Mesendoderm (in vitro differentiated cells): ENCODE measurements around the gene DNM1L. TPM values are rescaled to one million over a fixed set of nuclear protein-coding genes. Genes with fewer than 3 reads are reported as not detected.

Experiments
- DNase-seq: peaks from one replicate; pipeline ENCODE4 v3.0.0; 2013
- H2AK5ac ChIP-seq: 2 replicates; pipeline ENCODE4 v1.6.1; 2013; ENCODE audit warnings: low read length, inconsistent platforms
- H2BK120ac ChIP-seq: 2 replicates; pipeline ENCODE4 v1.6.1; 2013; ENCODE audit warnings: low read depth, mild to moderate bottlenecking, low read length, moderate library complexity, mixed read lengths
- H2BK15ac ChIP-seq: replicated peaks from 2 replicates; pipeline ENCODE4 v1.6.1; 2013; ENCODE audit warnings: low read depth, mild to moderate bottlenecking, moderate library complexity
- H2BK5ac ChIP-seq: 2 replicates; pipeline ENCODE4 v1.6.1; 2013; ENCODE audit warnings: low read length, inconsistent platforms
- H3K18ac ChIP-seq: 2 replicates; pipeline ENCODE4 v1.6.1; 2013; ENCODE audit warnings: mild to moderate bottlenecking, low read length, mixed read lengths
- H3K23ac ChIP-seq: one replicate; pipeline ENCODE4 v1.6.1; 2013; ENCODE audit warnings: low read length
- H3K27ac ChIP-seq: 2 replicates; pipeline ENCODE4 v1.5.1; 2013; ENCODE audit warnings: low read depth, mild to moderate bottlenecking, inconsistent platforms, low read length, moderate library complexity
- H3K27me3 ChIP-seq: 2 replicates; pipeline ENCODE4 v1.6.1; 2013; ENCODE audit warnings: low read length, control low read depth, mild to moderate bottlenecking, inconsistent platforms; ENCODE audit not compliant: insufficient read depth, poor library complexity
- H3K36me3 ChIP-seq: 2 replicates; pipeline ENCODE4 v1.6.1; 2013; ENCODE audit warnings: low read length, inconsistent platforms; ENCODE audit not compliant: control insufficient read depth, insufficient read depth
- H3K4ac ChIP-seq: one replicate; pipeline ENCODE4 v1.6.1; 2013; ENCODE audit warnings: low read depth, mild to moderate bottlenecking, low read length, moderate library complexity
- H3K4me1 ChIP-seq: 2 replicates; pipeline ENCODE4 v1.6.1; 2013; ENCODE audit warnings: low read depth, low read length, inconsistent platforms; ENCODE audit not compliant: control insufficient read depth
- H3K4me2 ChIP-seq: 2 replicates; pipeline ENCODE4 v1.6.1; 2013; ENCODE audit warnings: low read length
- H3K4me3 ChIP-seq: 2 replicates; pipeline ENCODE4 v1.5.1; 2013; ENCODE audit warnings: mild to moderate bottlenecking, low read length
- H3K56ac ChIP-seq: one replicate; pipeline ENCODE4 v1.6.1; 2013; ENCODE audit warnings: low read length
- H3K79me1 ChIP-seq: 2 replicates; pipeline ENCODE4 v1.6.1; 2013; ENCODE audit warnings: low read length, inconsistent platforms
- H3K79me2 ChIP-seq: 2 replicates; pipeline ENCODE4 v1.6.1; 2013; ENCODE audit warnings: mild to moderate bottlenecking, low read length; ENCODE audit not compliant: control insufficient read depth, insufficient read depth
- H3K9ac ChIP-seq: 2 replicates; pipeline ENCODE4 v1.6.1; 2013; ENCODE audit warnings: low read length, inconsistent platforms
- H4K5ac ChIP-seq: one replicate; pipeline ENCODE4 v1.6.1; 2013; ENCODE audit warnings: low read length
- H4K8ac ChIP-seq: one replicate; pipeline ENCODE4 v1.6.1; 2013; ENCODE audit warnings: low read depth, mild to moderate bottlenecking, control low read depth, low read length, moderate library complexity
- WGBS: extraction: QIAGEN DNeasy Blood & Tissue Kit; methylation state at CpG from one replicate; pipeline ENCODE4 v1.1.7; 2013; ENCODE audit warnings: low lambda C conversion rate, missing lambda C conversion rate; ENCODE audit not compliant: insufficient coverage; ENCODE audit errors: extremely low coverage; 5-methylcytosine and 5-hydroxymethylcytosine counted together
- polyA plus RNA-seq, 2 experiments: library from polyadenylated mRNA; stranded (reverse); fragments of 200-250 nt; gene quantifications; one replicate each; pipeline ENCODE4 v1.2.3, GENCODE V29; 2013

DNM1L gene
- polyA plus RNA-seq (2013, experiment 1 of 2) = 40.7 TPM
- polyA plus RNA-seq (2013, experiment 2 of 2) = 41.7 TPM

DNA sequence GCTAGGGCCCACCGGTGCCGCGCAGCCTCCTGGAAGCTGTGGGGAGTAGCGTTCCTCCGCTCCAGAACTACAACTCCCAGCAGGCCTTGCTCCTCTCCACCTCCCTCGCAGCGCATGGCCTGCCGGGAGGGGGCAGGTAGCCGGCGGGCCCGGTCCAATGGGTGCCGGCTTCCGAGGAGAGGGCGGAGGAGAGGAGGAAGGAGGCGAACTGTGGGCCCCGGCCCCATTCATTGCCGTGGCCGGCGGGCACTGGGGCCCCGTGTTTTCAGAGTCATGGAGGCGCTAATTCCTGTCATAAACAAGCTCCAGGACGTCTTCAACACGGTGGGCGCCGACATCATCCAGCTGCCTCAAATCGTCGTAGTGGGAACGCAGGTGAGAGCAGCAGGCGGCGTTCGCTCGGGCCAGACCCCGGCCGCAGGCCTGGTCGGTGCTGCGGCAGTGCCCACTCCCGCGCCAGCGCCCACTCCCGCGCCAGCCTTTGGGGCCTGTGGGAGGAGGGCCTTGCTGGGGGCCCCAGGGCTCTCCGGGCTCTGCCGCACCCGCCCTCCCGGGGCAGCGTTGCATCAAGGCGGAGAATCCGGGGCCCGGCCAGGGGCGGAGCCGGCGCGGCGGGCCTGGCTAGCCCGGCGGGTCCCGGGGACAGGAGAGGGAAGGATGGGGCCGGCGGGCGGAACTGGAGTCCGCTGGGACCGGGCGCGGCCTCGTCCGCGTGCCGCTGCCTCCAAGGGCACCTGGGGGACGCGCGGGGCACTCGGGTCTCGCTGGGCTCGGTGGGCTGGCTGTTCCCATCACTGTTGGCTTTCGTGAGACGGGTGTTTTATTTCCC lies at the start of gene DNM1L:
Gene DNM1L, plus strand, starts transcription at position 211 of the 829 bp plus-strand sequence. Its CDS starts 63 bp downstream, at position 274.
- Histone ChIP-seq H2BK15ac (no peak within 1 kb of the TSS), H3K4ac (no peak within 1 kb of the TSS), H2BK120ac (peak within 1 kb of the TSS; percentile 19), H3K9ac (peak within 1 kb of the TSS; percentile 78), H3K56ac (peak within 1 kb of the TSS; percentile 95), H3K4me3 (peak within 1 kb of the TSS; percentile 53), H3K79me2 (peaks cover 34% of the 10 kb centered on the region), H3K4me2 (peak within 1 kb of the TSS; percentile 81), H3K27me3 (no peaks in the 10 kb centered on the region), H3K79me1 (peaks cover 2% of the 10 kb centered on the region), H4K5ac (no peak within 1 kb of the TSS), H3K36me3 (no peaks in the 10 kb centered on the region), H2AK5ac (no peak within 1 kb of the TSS), H3K4me1 (no peaks in the 10 kb centered on the region), H4K8ac (peak within 1 kb of the TSS; percentile 14), H2BK5ac (peak within 1 kb of the TSS; percentile 79), H3K18ac (peak within 1 kb of the TSS; percentile 76), H3K27ac (peak within 1 kb of the TSS; percentile 89), H3K23ac (no peak within 1 kb of the TSS)
- peak; percentile 99 for DNase-seq
- no CpG with 5 or more reads among the region's 76 CpGs for WGBS

GRCh38 chr12:32641287-32641901 lies 37.7 kb upstream of the DNM1L start:
- no peak for DNase-seq
- H3K79me2 ChIP-seq = no peaks in the 10 kb centered on the region
- no peaks in the 10 kb centered on the region for H3K27me3 ChIP-seq
- no peak overlapping the region for H2BK120ac ChIP-seq
- no peaks in the 10 kb centered on the region for H3K36me3 ChIP-seq
- H3K23ac ChIP-seq = no peak overlapping the region
- H3K4me3 ChIP-seq = no peak overlapping the region
- H3K27ac ChIP-seq = no peak overlapping the region
- H2AK5ac ChIP-seq = no peak overlapping the region
- no peaks in the 10 kb centered on the region for H3K79me1 ChIP-seq
- no peak overlapping the region for H3K18ac ChIP-seq
- 100% methylated on average over 1 of the region's 6 CpGs for WGBS
- H3K4me2 ChIP-seq = no peak overlapping the region
- no peak overlapping the region for H4K8ac ChIP-seq
- H3K4me1 ChIP-seq = no peaks in the 10 kb centered on the region
- no peak overlapping the region for H3K9ac ChIP-seq
- no peak overlapping the region for H2BK5ac ChIP-seq
- no peak overlapping the region for H3K4ac ChIP-seq
- H4K5ac ChIP-seq = no peak overlapping the region
- no peak overlapping the region for H3K56ac ChIP-seq
- no peak overlapping the region for H2BK15ac ChIP-seq

GRCh38 chr12:32644431-32644830 lies 34.7 kb upstream of the DNM1L start:
- Histone ChIP-seq H4K5ac (no peak overlapping the region), H3K79me2 (no peaks in the 10 kb centered on the region), H3K18ac (no peak overlapping the region), H2AK5ac (no peak overlapping the region), H3K79me1 (no peaks in the 10 kb centered on the region), H3K27me3 (no peaks in the 10 kb centered on the region), H3K23ac (no peak overlapping the region), H3K4me1 (no peaks in the 10 kb centered on the region), H3K4ac (no peak overlapping the region), H3K27ac (no peak overlapping the region), H3K36me3 (no peaks in the 10 kb centered on the region), H2BK15ac (no peak overlapping the region), H3K9ac (no peak overlapping the region), H2BK5ac (no peak overlapping the region), H3K4me2 (no peak overlapping the region), H3K4me3 (no peak overlapping the region), H2BK120ac (no peak overlapping the region), H3K56ac (no peak overlapping the region), H4K8ac (no peak overlapping the region)
- 100% methylated on average over 2 of the region's 2 CpGs for WGBS
- no peak for DNase-seq

- no peak for DNase-seq
- no peak overlapping the region for H2AK5ac ChIP-seq
- WGBS = no CpG with 5 or more reads among the region's 3 CpGs
- no peak overlapping the region for H3K18ac ChIP-seq
- H3K4me1 ChIP-seq = no peaks in the 10 kb centered on the region
- no peak overlapping the region for H3K56ac ChIP-seq
- no peaks in the 10 kb centered on the region for H3K36me3 ChIP-seq
- no peak overlapping the region for H3K4me3 ChIP-seq
- H2BK15ac ChIP-seq = no peak overlapping the region
- no peak overlapping the region for H2BK5ac ChIP-seq
- no peak overlapping the region for H3K23ac ChIP-seq
- no peaks in the 10 kb centered on the region for H3K27me3 ChIP-seq
- no peaks in the 10 kb centered on the region for H3K79me2 ChIP-seq
- no peaks in the 10 kb centered on the region for H3K79me1 ChIP-seq
- no peak overlapping the region for H4K8ac ChIP-seq
- no peak overlapping the region for H3K27ac ChIP-seq
- no peak overlapping the region for H3K4ac ChIP-seq
- H4K5ac ChIP-seq = no peak overlapping the region
- H3K9ac ChIP-seq = no peak overlapping the region
- H2BK120ac ChIP-seq = no peak overlapping the region
- H3K4me2 ChIP-seq = no peak overlapping the region
Observed at GRCh38 chr12:32647275-32647674, 31.8 kb upstream of the DNM1L start.

DNA sequence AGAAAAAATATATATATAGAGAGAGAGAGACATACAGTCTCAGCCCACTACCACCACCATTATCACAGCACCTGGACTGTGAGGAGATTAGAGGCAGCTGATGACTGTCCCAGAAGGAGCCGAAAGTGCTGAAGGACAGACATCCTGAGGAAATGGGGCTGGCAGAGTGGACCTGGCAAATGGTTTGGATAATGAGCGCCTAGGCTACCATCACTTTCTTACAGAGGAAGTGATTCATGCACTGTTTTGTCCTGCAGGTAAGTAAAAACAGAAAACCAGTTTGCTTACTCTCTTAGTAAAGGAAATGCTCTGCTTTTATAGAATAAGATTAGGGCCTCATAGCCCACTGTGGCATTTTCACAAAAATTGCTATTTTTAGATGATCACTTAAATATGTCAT lies 28.6 kb upstream of the DNM1L start:
- H2BK120ac ChIP-seq = no peak overlapping the region
- H3K18ac ChIP-seq = no peak overlapping the region
- H4K5ac ChIP-seq = no peak overlapping the region
- H4K8ac ChIP-seq = no peak overlapping the region
- H3K56ac ChIP-seq = no peak overlapping the region
- no peak overlapping the region for H2AK5ac ChIP-seq
- no peak overlapping the region for H3K9ac ChIP-seq
- no peak overlapping the region for H3K27ac ChIP-seq
- no peak overlapping the region for H2BK15ac ChIP-seq
- H3K4me2 ChIP-seq = no peak overlapping the region
- no peak overlapping the region for H2BK5ac ChIP-seq
- no peak overlapping the region for H3K23ac ChIP-seq
- H3K4me1 ChIP-seq = no peaks in the 10 kb centered on the region
- no peaks in the 10 kb centered on the region for H3K79me2 ChIP-seq
- no peak overlapping the region for H3K4ac ChIP-seq
- no peaks in the 10 kb centered on the region for H3K79me1 ChIP-seq
- no CpG with 5 or more reads among the region's 2 CpGs for WGBS
- no peaks in the 10 kb centered on the region for H3K27me3 ChIP-seq
- no peak overlapping the region for H3K4me3 ChIP-seq
- H3K36me3 ChIP-seq = no peaks in the 10 kb centered on the region
- peak; percentile 42 for DNase-seq
